Measurements from ENCODE around the gene SLIT3. TPM values are rescaled to one million over a fixed set of nuclear protein-coding genes. Genes with fewer than 3 reads are reported as not detected.

The SLIT3 gene
- total and polyA plus RNA-seq, 4 donors: 4.6 to 48.5 (median 19.8) TPM

GRCh38 chr5:168822248-168822744 is 478.6 kb downstream of the SLIT3 start:
- H3K4me3 ChIP-seq: no peak overlapping the region
- peaks cover 0 to 36% (median 7%) of the 10 kb centered on the region in 3 donors for H3K27me3 ChIP-seq (ENCODE audit: control insufficient read depth in 3 of 3, insufficient read depth in 3 of 3, low read length in 2 of 3)
- WGBS, 2 donors: 60 to 86% methylated on average over 4 of the region's 4 CpGs
- TF ChIP-seq CTCF (IDR thresholded peaks at IDR 0.05; ENCODE audit: control extremely low read depth, extremely low read depth): no peak
- DNase-seq (no peak), ATAC-seq (ENCODE audit: insufficient read depth, low FRiP score) (no peak)
- H3K9ac ChIP-seq (ENCODE audit: insufficient read depth in 1 of 2, low read length in 2 of 2): no peak overlapping the region
- peaks cover 0 to 2% (median 0%) of the 10 kb centered on the region in 4 donors for H3K36me3 ChIP-seq (ENCODE audit: control insufficient read depth in 4 of 4, insufficient read depth in 4 of 4, low read length in 4 of 4)
- peaks cover 0 to 2% (median 0%) of the 10 kb centered on the region in 4 donors for H3K9me3 ChIP-seq (ENCODE audit: control insufficient read depth in 4 of 4, insufficient read depth in 3 of 4, low read length in 3 of 4)
- H3K4me1 ChIP-seq (ENCODE audit: control insufficient read depth in 5 of 5, insufficient read depth in 5 of 5, low read length in 5 of 5): peaks cover 0 to 12% (median 0%) of the 10 kb centered on the region in 5 donors
- no peak overlapping the region for H3K27ac ChIP-seq (ENCODE audit: low read depth in 1 of 2, low read length in 1 of 2)

- DNase-seq: no peak
- 74 to 83% methylated on average over 5 of the region's 5 CpGs for WGBS, 2 donors
- no peak for TF ChIP-seq CTCF (IDR thresholded peaks at IDR 0.05; ENCODE audit: control extremely low read depth, extremely low read depth)
- Histone ChIP-seq H3K27ac (ENCODE audit: low read depth in 1 of 2, low read length in 1 of 2) (no peak overlapping the region), H3K4me1 (ENCODE audit: control insufficient read depth in 5 of 5, insufficient read depth in 5 of 5, low read length in 5 of 5) (peaks cover 0 to 12% (median 0%) of the 10 kb centered on the region in 5 donors), H3K36me3 (ENCODE audit: control insufficient read depth in 4 of 4, insufficient read depth in 4 of 4, low read length in 4 of 4) (peaks cover 0 to 5% (median 0%) of the 10 kb centered on the region in 4 donors), H3K9me3 (ENCODE audit: control insufficient read depth in 4 of 4, insufficient read depth in 3 of 4, low read length in 3 of 4) (peaks cover 0 to 2% (median 0%) of the 10 kb centered on the region in 4 donors), H3K9ac (ENCODE audit: insufficient read depth in 1 of 2, low read length in 2 of 2) (no peak overlapping the region), H3K4me3 (no peak overlapping the region), H3K27me3 (ENCODE audit: control insufficient read depth in 3 of 3, insufficient read depth in 3 of 3, low read length in 2 of 3) (peaks cover 4 to 32% (median 7%) of the 10 kb centered on the region in 3 donors)
- no peak for ATAC-seq (ENCODE audit: insufficient read depth, low FRiP score)
Observed at GRCh38 chr5:168820874-168821273, 480.1 kb downstream of the SLIT3 start.

DNA sequence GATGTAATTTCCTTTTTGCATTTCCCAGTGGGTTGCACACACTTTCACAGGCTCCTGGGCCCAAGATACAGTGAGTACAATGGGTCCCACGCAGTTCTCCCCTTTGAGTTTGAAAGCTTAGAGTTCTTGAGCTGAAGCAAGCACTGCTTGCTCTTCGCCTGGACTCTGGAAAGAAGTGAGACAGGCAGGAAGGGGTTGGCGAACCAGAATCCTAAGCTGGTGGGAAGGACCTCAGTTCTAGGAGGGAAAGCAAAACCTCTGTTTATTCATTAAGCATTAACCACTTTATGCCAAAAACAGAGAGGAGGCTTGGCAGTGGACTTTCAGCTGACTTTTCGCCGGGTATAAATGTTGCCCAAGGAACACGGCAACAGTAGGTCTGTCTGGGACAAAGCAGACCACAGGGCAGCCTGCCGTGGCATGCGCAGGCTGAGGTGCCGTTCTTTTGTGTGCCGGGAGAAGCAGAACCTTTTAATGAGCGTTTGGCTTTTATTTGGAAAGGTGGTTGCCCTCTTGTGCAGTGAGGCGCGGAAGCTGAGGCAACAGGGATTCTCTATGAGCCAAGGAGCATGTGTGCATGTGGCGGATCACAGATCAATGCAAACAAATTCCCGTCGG is 481.8 kb downstream of the SLIT3 start:
- peaks cover 4 to 47% (median 4%) of the 10 kb centered on the region in 3 donors for H3K27me3 ChIP-seq (ENCODE audit: control insufficient read depth in 3 of 3, insufficient read depth in 3 of 3, low read length in 2 of 3)
- WGBS, 2 donors: 74 to 85% methylated on average over 16 of the region's 16 CpGs
- TF ChIP-seq CTCF (IDR thresholded peaks at IDR 0.05; ENCODE audit: control extremely low read depth, extremely low read depth): no peak

More for the DNA sequence above, 481.8 kb downstream of the SLIT3 start:
- Histone ChIP-seq H3K36me3 (ENCODE audit: control insufficient read depth in 4 of 4, insufficient read depth in 4 of 4, low read length in 4 of 4) (peaks cover 0 to 12% (median 3%) of the 10 kb centered on the region in 4 donors), H3K4me3 (no peak overlapping the region), H3K9ac (ENCODE audit: insufficient read depth in 1 of 2, low read length in 2 of 2) (no peak overlapping the region), H3K4me1 (ENCODE audit: control insufficient read depth in 5 of 5, insufficient read depth in 5 of 5, low read length in 5 of 5) (peaks cover 0 to 12% (median 0%) of the 10 kb centered on the region in 5 donors), H3K9me3 (ENCODE audit: control insufficient read depth in 4 of 4, insufficient read depth in 3 of 4, low read length in 3 of 4) (peaks cover 0 to under 1% (median 0%) of the 10 kb centered on the region in 4 donors), H3K27ac (ENCODE audit: low read depth in 1 of 2, low read length in 1 of 2) (no peak overlapping the region)
- ATAC-seq (ENCODE audit: insufficient read depth, low FRiP score) (no peak), DNase-seq (no peak)
